Transverse colon (tissue), 3 donors: Measurements from ENCODE around the gene ST8SIA1.

Experiments
- EP300 ChIP-seq: sonication (generic); formaldehyde crosslinking; IDR thresholded peaks from one replicate; pipeline ENCODE4 v1.6.1; 2017; ENCODE audit warnings: antibody characterized with exemption, low read depth
- POLR2A ChIP-seq: fragments of 450-650 bp; IDR thresholded peaks from one replicate; pipeline ENCODE4 v1.6.1; 2016; ENCODE audit warnings: antibody characterized with exemption, mild to moderate bottlenecking, moderate library complexity
- TF ChIP-seq, protein P1 (sequence below), 5 experiments: fragments of 200-600 bp in 3 of 5; fragments of 450-650 bp in 2 of 5; sonication (generic) in 3 of 5; IDR thresholded peaks; 1 replicate in 2 of 5; 2 replicates in 3 of 5; pipeline ENCODE4 v1.5.1; 2016 to 2017; ENCODE audit warnings: antibody characterized with exemption in 5 of 5, inconsistent platforms in 3 of 5, mild to moderate bottlenecking in 2 of 5, moderate library complexity in 1 of 5

DNA sequence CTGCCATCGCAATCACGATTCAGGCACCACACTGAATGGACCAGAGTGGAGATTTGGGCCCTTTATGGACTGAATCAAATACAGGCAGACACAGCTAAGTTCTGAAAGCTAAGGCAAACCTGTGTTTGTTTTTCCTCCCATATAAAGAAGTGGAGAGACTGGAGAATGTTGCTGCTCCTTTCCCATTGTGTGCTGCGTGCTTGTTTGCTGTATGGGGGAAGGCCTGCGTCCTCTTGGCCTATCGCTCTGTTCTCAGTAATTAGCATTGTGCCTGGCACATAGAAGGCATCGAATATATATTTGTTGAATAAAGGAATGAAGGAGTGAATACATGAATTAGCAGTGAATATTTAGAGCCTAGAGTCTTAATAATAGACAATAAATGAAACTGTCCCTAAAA lies 12.4 kb downstream of the ST8SIA1 start:
- TF ChIP-seq, protein P1, sequence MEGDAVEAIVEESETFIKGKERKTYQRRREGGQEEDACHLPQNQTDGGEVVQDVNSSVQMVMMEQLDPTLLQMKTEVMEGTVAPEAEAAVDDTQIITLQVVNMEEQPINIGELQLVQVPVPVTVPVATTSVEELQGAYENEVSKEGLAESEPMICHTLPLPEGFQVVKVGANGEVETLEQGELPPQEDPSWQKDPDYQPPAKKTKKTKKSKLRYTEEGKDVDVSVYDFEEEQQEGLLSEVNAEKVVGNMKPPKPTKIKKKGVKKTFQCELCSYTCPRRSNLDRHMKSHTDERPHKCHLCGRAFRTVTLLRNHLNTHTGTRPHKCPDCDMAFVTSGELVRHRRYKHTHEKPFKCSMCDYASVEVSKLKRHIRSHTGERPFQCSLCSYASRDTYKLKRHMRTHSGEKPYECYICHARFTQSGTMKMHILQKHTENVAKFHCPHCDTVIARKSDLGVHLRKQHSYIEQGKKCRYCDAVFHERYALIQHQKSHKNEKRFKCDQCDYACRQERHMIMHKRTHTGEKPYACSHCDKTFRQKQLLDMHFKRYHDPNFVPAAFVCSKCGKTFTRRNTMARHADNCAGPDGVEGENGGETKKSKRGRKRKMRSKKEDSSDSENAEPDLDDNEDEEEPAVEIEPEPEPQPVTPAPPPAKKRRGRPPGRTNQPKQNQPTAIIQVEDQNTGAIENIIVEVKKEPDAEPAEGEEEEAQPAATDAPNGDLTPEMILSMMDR (IDR thresholded peaks at IDR 0.05): no peak
- TF ChIP-seq EP300: no peak
- TF ChIP-seq POLR2A: no peak
